Heart left ventricle (tissue), 13 donors: ENCODE results near the gene TICRR.

Experiments
- POLR2A ChIP-seq, 2 donors: fragments of 450-650 bp; IDR thresholded peaks; one replicate each; pipeline ENCODE4 v1.6.1; 2017; ENCODE audit warnings: antibody characterized with exemption in 2 of 2, mild to moderate bottlenecking in 2 of 2, moderate library complexity in 2 of 2
- TF ChIP-seq, protein P1 (sequence below), 12 donors: fragments of 200-600 bp; sonication (generic) in 4 of 12; IDR thresholded peaks; one replicate each; pipeline versions ENCODE4 v1.5.0 to v1.8.0; 2018 to 2022; ENCODE audit warnings: antibody characterized with exemption in 12 of 12, mild to moderate bottlenecking in 5 of 12
- donor health status: ischemic (EF 13 %, LVEDD 7.1; RV severe dilation, severe dysfunction).
- donor health status: DM: no; HTN: yes; CAD: no.
- donor health status: DM: no; HTN: no; CAD: no.
- donor health status: ischemic (EF 25% LVEDD 6.9; RV normal size, moderate dysfunction).
- donor health status: ischemic (EF 25% LVEDD 5.7; RV mildly dilated, moderate dysfunction).
- donor health status: ischemic (EF 35%, LVEDD 5.7; RV mildly dilated, moderate dysfunction).
- donor health status: nonischemic (EF 11% LVEDD 7.7; RV severe dilation, severe dysfunction).
- donor health status: DM: yes; HTN: yes; CAD: no.
- donor health status: PGD.
- donor health status: ischemic (EF 29% LVEDD 5.4; RV normal size, mild dysfunction).
- donor health status: nonischemic (EF 23%, LVEDD 6.1; RV moderate dilation, normal function).

GRCh38 chr15:89654301-89654761 lies 79.1 kb downstream of the TICRR start:
- TF ChIP-seq, protein P1, sequence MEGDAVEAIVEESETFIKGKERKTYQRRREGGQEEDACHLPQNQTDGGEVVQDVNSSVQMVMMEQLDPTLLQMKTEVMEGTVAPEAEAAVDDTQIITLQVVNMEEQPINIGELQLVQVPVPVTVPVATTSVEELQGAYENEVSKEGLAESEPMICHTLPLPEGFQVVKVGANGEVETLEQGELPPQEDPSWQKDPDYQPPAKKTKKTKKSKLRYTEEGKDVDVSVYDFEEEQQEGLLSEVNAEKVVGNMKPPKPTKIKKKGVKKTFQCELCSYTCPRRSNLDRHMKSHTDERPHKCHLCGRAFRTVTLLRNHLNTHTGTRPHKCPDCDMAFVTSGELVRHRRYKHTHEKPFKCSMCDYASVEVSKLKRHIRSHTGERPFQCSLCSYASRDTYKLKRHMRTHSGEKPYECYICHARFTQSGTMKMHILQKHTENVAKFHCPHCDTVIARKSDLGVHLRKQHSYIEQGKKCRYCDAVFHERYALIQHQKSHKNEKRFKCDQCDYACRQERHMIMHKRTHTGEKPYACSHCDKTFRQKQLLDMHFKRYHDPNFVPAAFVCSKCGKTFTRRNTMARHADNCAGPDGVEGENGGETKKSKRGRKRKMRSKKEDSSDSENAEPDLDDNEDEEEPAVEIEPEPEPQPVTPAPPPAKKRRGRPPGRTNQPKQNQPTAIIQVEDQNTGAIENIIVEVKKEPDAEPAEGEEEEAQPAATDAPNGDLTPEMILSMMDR (IDR thresholded peaks at IDR 0.05), result no peak
- no peak for TF ChIP-seq POLR2A (IDR thresholded peaks at IDR 0.05)
